Mucosa of descending colon (tissue), 3 donors: Measurements from ENCODE around the gene TMEM185B. TPM values are rescaled to one million over a fixed set of nuclear protein-coding genes. Genes with fewer than 3 reads are reported as not detected.

Experiments used
- ATAC-seq: fragments of 200-7000 bp; cut with Tn5 transposase; one replicate; pipeline ENCODE4 v1.9.1; 2020; ENCODE audit warnings: mild to moderate bottlenecking, moderate library complexity
- DNase-seq, 3 donors: peaks; one replicate each; pipeline ENCODE4 v3.0.0-alpha.2; 2020
- H3K36me3 ChIP-seq: fragments of 200-600 bp; one replicate; pipeline ENCODE4 v1.8.0; 2021; ENCODE audit warnings: low read depth, mild to moderate bottlenecking
- H3K4me1 ChIP-seq: fragments of 200-600 bp; one replicate; pipeline ENCODE4 v1.8.0; 2021; ENCODE audit warnings: low read depth, mild to moderate bottlenecking
- H3K4me3 ChIP-seq: fragments of 200-600 bp; one replicate; pipeline ENCODE4 v1.8.0; 2021; ENCODE audit warnings: mild to moderate bottlenecking
- H3K9me3 ChIP-seq: fragments of 200-600 bp; one replicate; pipeline ENCODE4 v1.8.0; 2021; ENCODE audit warnings: mild to moderate bottlenecking
- intact Hi-C, 2 donors: fragments of 100-400 bp; cut with DNase I in 1 of 2; cut with micrococcal nuclease in 1 of 2; formaldehyde crosslinking; loops; one replicate each; pipeline versions ENCODE4 v1.11.0 to v1.11.1; 2022; cut with DNase I, micrococcal nuclease
- total RNA-seq, 3 donors: library from RNA; stranded (reverse); fragmentation: NEBNext Ultra II Directional in 2 of 3; extraction: Animal tissue kit (Norgen Biotek cat#: 25700) in 2 of 3; gene quantifications; one replicate each; pipeline versions ENCODE4 v1.2.1 to v1.2.4, GENCODE V29; 2021 to 2023
- TF ChIP-seq, protein P1 (sequence below): fragments of 200-600 bp; IDR thresholded peaks from one replicate; pipeline ENCODE4 v1.8.0; 2022; ENCODE audit warnings: antibody characterized with exemption, mild to moderate bottlenecking
- donor health status: DM: no; HTN: no; CAD: no; lungs with moderate emphysema.
- donor health status: DM: no; HTN: no; CAD: no.
- donor health status: DM: no; HTN: yes; CAD: no.

TMEM185B gene
- total RNA-seq, 3 donors from 2014 or later = 13.6 to 19.0 (median 14.2) TPM

DNA sequence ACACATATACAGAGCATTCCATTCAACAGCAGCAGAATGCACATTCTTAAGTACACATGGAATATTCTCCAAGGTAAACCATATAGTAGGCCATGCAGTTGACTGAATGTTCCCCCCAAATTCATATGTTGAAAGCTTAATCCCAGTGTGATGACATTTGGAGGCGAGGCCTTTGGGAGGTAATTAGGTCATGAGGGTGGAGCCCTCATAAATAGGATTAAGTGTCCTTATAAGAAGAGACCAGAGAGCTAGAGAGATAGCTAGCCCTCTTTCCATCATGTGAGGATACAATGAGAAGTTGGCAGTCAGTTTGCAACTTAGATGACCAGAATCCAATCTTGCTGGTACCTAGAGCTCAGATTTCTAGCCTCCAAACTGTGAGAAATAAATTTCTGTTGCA, 27.6 kb downstream of the TMEM185B start:
- DNase-seq = no peak
- TF ChIP-seq, protein P1, sequence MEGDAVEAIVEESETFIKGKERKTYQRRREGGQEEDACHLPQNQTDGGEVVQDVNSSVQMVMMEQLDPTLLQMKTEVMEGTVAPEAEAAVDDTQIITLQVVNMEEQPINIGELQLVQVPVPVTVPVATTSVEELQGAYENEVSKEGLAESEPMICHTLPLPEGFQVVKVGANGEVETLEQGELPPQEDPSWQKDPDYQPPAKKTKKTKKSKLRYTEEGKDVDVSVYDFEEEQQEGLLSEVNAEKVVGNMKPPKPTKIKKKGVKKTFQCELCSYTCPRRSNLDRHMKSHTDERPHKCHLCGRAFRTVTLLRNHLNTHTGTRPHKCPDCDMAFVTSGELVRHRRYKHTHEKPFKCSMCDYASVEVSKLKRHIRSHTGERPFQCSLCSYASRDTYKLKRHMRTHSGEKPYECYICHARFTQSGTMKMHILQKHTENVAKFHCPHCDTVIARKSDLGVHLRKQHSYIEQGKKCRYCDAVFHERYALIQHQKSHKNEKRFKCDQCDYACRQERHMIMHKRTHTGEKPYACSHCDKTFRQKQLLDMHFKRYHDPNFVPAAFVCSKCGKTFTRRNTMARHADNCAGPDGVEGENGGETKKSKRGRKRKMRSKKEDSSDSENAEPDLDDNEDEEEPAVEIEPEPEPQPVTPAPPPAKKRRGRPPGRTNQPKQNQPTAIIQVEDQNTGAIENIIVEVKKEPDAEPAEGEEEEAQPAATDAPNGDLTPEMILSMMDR = no peak
- no peaks in the 10 kb centered on the region for H3K4me1 ChIP-seq
- H3K36me3 ChIP-seq = no peaks in the 10 kb centered on the region
- intact Hi-C loops = no loop called here
- H3K9me3 ChIP-seq = peaks cover 5% of the 10 kb centered on the region
- no peak for ATAC-seq
- H3K4me3 ChIP-seq = no peak overlapping the region

DNA sequence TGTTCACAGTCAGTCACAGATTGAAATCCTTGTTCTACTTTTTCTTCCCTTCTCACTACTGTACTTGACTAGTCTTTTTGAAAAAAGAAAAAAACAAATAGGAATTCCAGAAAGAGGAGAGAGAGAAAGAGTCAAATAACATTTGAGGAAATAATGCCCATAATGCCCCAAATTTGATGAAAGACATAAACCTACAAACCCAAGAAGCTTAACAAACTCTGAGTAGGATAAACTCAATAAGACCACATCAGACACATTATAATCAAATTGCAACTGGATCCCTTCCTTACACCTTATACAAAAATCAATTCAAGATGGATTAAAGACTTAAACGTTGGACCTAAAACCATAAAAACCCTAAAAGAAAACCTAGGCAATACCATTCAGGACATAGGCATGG, 30.9 kb downstream of the TMEM185B start:
- intact Hi-C loops = no loop called here
- DNase-seq = no peak
- Histone ChIP-seq H3K4me3 (no peak overlapping the region), H3K36me3 (no peaks in the 10 kb centered on the region), H3K4me1 (no peaks in the 10 kb centered on the region), H3K9me3 (no peaks in the 10 kb centered on the region)
- TF ChIP-seq, protein P1 = no peak
- ATAC-seq = no peak

DNA sequence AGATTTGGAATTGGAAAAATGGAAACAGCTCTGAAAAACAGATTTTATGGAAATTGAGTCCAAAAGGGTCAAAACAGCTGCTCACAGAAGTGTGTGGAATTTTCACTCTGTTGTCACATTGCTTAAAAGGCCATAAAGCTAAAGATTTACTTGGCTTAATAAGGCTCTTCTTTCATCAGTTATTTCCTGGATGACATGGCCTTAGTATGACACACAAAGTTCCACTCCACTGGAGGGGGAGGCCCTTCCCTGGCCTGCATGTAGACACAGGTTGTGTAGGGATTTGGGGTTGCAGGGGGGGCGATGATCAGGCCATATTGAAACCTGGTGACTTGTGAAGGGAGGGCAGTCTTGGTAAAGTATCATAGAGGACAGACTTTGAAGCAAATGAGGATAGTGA, 34.0 kb downstream of the TMEM185B start:
- no peak overlapping the region for H3K4me3 ChIP-seq
- intact Hi-C loops = no loop called here
- no peaks in the 10 kb centered on the region for H3K4me1 ChIP-seq
- H3K36me3 ChIP-seq = no peaks in the 10 kb centered on the region
- TF ChIP-seq, protein P1 = no peak
- ATAC-seq (no peak), DNase-seq (no peak)
- H3K9me3 ChIP-seq = no peaks in the 10 kb centered on the region

DNA sequence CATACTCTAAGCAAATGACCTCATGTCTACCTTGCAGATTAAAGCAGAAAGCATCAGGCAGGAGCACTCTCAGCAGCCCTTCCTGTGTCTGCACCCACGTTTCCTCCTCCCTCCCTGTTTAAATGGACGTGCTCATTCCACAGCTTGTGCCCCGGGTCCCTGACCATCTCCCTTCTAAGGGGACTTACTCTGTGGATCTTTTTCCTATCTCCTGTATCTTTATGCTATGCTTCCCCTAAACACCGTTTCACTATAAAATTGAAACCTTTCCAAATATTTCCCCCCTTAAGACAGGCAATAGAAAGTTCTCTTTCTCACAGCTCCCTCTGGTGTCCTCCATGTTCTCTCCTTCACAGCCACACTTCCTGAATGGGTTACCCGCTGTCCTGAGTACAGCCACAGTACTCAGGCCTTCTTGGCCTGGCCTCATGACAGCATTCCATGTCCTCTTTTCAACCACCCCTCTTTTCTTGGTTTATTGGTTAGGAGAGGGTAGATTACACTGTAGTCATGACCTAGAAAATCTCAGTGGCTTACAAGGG, 41.1 kb downstream of the TMEM185B start:
- TF ChIP-seq, protein P1 = no peak
- ATAC-seq (no peak), DNase-seq (no peak)
- H3K4me3 ChIP-seq = no peak overlapping the region
- intact Hi-C loops = no loop called here
- H3K4me1 ChIP-seq = no peaks in the 10 kb centered on the region
- no peaks in the 10 kb centered on the region for H3K36me3 ChIP-seq
- H3K9me3 ChIP-seq = no peaks in the 10 kb centered on the region

DNA sequence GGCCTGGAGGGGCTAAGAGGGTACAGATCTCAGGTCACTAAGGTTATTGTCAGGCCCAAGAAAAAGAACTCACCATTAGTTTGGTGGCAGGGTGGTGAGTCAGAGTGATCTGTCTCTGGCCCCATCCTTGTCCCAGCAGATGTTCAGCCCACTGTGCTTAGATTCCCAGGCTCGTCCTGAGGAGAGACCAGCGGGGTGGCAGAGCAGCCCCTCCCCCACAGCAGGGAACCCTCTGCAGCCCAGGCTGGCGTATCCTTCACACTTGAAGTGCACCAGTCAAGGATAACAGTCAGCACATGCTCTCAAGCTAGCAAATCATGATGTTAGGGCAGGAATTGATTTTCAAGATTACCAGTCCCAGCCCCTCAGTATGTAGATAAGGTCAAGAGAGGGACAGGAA, 43.1 kb downstream of the TMEM185B start:
- H3K36me3 ChIP-seq = no peaks in the 10 kb centered on the region
- no peak overlapping the region for H3K4me3 ChIP-seq
- H3K9me3 ChIP-seq = no peaks in the 10 kb centered on the region
- no peak for ATAC-seq
- H3K4me1 ChIP-seq = no peaks in the 10 kb centered on the region
- intact Hi-C loops = no loop called here
- DNase-seq = no peak
- TF ChIP-seq, protein P1 = no peak

DNA sequence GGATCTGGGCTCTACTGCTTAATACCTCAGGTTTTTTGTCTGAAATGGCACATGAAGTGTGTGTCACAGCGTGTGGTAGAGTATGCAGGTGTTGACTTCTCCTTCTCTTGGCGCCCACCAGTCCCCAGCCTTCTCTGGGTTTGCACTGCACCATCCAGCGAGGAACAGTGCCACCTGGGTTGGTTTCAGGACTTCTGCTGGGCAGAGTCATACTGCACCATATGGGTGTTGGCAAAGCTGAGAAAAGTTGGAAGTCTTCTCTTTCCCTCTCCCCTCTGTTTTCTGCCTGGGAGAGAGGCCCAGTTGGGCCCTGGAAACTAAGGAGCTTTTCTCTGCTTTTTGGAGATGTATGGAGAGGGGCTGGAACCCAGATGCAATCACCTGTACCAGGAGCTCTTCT, 43.8 kb downstream of the TMEM185B start:
- TF ChIP-seq, protein P1 = no peak
- DNase-seq = no peak
- H3K36me3 ChIP-seq = no peaks in the 10 kb centered on the region
- ATAC-seq = no peak
- no peak overlapping the region for H3K4me3 ChIP-seq
- H3K9me3 ChIP-seq = no peaks in the 10 kb centered on the region
- H3K4me1 ChIP-seq = no peaks in the 10 kb centered on the region
- intact Hi-C loops = loop anchor here in 1 of 2 donors (10.0 kb wide), 1 partner anchor 425 kb away; the partner anchor contains the start of gene PTPN4
